Activated CD4-positive, alpha-beta T cell treated with anti-CD3 and anti-CD28 coated beads for 1 hour (primary cell): ENCODE measurements around the gene TLE5.

Source experiments
- DNase-seq: peaks from one replicate; pipeline ENCODE4 v3.0.0-alpha.2; 2020

The TLE5 gene, protein sequence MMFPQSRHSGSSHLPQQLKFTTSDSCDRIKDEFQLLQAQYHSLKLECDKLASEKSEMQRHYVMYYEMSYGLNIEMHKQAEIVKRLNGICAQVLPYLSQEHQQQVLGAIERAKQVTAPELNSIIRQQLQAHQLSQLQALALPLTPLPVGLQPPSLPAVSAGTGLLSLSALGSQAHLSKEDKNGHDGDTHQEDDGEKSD

DNA sequence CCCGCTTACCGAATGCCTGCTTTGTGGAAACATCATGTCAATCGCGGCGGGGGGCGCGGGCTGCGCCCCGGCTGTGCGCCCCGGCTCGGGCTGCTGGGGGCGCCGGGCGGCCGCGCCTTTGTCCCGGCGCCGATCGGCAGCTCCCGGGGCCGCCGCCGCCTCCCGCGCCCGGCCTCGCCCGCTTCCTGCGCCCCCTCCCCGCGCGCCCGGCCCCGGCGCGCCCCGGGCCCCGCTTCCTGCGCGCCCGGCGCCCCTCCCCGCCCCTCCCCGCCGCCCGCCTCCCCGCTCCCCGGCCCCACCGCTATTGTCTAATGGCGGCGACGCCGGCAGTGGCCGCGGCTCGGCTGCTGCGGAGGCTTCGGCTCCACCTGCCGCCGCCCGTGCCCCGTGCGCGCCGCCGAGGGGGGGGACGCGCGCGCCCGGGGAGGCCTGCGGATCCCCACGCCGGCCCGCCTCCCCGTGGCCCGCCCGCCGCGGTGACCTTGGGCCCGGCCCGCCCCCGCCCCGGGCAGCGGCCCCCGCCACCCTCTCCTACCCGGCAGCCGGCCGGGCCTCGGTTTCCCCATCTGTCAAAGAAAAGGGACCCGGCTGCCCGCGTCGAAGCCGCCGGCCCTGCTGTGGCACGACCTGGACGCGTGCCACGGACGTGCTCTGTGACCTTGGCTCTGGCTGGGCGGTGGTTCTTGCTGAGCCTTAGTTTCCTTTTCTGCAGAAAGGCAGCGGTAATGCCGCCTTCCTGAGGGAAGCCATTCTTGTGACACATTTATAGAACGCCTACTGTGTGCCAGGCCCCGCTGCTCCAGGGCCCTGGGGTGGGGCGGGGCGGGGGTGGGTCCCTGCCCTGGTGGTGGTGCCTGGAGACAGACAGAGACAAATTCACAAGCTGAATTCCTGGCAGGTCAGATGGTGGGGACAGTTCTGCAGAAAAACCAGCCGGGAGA, at the start of gene TLE5:
TLE5 (minus strand) TSS at position 331 of the 941 bp plus-strand sequence; CDS start at position 36, 295 bp downstream.
- peak; percentile 66 for DNase-seq

DNA sequence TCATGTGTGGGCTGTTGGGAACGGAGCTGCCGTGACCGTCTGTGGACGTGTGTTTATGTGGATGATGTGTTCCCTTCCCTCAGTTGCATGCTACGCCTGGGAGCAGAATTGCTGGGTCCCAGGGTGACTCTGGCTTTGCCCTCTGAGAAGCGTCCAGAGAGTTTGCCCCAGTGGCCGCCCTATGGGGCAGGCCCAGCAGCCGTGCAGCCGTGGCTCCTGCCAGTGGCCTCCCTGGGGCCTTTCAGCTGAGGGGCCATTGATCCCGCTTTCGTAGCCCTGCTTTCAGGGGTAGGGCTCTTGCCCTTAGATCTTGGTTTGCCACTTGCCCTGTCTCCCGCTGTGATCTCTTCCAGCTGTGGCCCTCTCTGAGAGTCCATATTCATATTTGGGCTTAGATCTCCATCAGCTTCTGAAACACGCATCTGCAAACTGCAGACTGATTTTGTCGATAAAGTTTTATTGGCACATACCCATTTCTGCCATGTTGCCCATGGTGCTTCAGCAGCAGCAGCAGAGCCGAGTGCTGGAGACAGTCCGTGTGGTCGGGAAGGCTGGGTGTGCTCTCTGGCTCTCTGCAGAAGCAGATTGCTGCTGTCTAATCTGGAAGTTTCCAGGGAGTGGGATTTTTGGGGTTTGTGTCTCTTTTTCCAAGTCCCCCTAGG, 49.4 kb upstream of the TLE5 start:
- DNase-seq: no peak

DNA sequence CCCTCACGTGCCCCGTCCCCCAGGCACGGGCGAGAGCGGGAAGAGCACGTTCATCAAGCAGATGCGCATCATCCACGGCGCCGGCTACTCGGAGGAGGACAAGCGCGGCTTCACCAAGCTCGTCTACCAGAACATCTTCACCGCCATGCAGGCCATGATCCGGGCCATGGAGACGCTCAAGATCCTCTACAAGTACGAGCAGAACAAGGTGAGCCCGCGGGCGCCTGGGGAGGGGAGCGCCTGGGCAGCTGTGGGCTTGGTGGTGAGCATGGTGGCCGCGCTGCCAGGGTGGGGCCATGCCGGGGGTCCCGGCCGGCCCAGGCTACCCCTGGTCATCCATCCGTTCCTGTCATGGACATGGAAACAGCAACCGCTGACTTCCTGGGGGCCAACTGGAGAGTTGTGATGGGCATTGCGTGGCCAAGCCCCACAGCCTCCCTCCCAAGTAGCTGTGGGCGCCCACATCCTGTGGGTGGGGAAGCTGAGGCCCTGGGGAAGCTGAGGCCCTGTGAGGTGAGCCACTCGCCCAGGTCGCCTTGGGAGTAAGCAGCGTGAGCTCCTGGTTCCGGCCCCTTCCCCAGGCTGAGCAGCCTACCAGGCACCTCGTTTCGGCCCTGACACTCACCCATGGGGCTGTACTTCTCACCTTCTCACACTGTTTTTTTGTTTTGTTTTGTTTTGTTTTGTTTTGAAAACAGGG, 48.0 kb upstream of the TLE5 start:
- no peak for DNase-seq

DNA sequence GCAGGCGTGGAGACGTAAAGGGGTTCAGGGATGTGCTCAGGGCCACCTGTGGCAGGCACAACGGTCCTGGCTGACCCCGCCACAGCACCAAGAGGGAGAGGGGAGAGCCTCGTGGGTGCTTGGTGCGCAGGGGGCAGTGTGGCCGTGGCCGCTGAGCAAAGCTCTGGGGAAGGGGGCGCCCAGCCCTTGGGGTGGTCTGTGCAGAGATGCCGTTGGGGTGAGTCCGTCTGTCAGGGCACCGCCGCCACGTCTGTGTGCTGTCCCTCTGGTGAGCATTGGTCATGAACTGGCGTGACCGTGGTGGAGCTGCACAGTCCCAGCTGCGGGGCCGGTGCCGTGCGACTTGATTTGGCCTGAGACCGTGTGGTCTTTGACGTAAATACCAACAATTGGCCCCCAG, 47.2 kb upstream of the TLE5 start:
- DNase-seq: no peak

DNA sequence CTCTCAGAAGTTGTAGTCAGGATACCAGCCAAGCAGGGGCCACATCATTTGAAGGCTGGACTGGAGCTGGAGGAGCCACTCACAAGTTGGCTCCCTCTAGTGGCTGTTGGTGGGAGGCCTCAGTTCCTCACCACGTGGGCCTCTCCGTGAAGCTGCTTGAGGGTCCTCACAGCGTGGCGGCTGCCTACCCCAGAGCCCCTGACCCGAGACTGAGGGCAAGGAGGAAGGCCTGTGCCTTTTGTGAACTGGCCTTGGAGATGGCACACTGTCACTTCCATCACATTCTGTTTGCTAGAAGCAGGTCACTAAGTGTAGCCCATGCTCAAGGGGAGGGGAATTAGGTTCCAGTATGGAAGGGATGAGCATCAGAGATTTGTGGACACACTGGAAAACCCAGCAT, 46.5 kb upstream of the TLE5 start:
- DNase-seq: peak; percentile 58

DNA sequence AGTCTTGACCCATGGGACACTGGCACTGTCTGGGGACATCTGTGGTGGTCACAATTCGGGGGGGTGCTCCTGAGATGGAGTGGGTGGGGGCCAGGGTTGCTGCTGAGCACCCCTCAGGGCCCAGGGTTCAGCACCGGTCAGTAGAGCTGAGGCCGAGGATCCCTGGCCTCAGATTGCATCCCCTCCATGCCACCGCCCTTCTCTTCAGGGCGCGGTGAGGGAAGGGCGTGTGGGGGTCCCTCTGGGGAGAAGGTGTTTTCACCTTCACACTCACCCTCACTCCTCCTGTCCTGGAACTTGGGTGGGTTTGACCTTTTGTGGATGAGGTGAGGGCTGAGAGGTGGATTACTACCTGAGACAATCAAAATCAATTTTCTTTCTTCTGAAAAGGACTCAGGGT, 45.4 kb upstream of the TLE5 start:
- DNase-seq: no peak

DNA sequence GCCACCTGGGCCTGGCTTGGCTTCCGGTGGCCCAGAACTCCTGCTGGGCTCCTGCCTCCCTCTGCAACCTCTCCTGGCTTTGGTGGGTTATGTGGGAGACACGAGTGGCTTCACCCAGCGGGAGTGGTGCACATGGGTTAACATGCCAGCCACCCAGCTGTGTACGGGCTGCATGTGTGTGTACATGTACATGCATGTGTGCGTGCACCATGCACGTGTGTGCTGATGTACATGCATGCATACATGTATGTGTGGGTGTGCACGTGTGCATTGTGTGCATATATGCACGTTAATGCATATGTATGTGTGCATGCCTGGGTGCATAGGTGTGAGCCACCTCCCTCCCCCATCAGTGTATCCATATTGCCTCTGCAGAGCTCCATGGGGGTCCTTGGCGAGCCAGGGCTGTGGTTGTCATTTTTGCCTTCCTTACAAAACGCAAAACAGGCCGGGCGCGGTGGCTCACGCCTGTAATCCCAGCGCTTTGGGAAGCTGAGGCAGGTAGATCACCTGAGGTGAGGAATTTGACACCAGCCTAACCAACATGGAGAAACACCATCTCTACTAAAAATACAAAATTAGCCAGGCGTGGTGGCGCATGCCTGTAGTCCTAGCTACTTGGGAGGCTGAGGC, 44.3 kb upstream of the TLE5 start:
- DNase-seq: no peak

GRCh38 chr19:3105641-3106508, 43.6 kb upstream of the TLE5 start:
- no peak for DNase-seq

- no peak for DNase-seq
Measured at GRCh38 chr19:3104708-3104983, 42.4 kb upstream of the TLE5 start.

GRCh38 chr19:3102239-3103140, 40.2 kb upstream of the TLE5 start:
- no peak for DNase-seq

GRCh38 chr19:3100747-3101730, 38.7 kb upstream of the TLE5 start:
- no peak for DNase-seq

DNA sequence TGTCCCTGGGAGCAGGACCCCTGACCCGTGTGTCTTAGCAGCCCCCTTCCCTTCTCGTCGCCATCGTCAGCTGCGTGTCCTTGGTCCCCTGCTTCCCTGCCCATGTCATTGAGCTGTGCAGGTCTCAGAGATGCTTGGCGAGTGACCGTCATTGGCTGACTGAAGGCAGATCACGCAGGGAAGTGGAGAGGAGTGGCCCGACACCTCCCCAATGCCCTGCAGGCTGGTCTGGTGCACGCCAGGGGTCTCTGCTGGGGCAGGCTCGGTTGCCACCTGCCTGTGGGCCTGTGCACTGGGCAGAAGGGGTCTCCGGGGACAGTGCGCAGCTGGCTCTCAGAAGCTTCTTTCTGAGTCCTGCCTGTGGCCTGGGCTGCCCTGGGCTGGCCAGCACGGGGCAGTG, 38.0 kb upstream of the TLE5 start:
- DNase-seq: no peak

DNA sequence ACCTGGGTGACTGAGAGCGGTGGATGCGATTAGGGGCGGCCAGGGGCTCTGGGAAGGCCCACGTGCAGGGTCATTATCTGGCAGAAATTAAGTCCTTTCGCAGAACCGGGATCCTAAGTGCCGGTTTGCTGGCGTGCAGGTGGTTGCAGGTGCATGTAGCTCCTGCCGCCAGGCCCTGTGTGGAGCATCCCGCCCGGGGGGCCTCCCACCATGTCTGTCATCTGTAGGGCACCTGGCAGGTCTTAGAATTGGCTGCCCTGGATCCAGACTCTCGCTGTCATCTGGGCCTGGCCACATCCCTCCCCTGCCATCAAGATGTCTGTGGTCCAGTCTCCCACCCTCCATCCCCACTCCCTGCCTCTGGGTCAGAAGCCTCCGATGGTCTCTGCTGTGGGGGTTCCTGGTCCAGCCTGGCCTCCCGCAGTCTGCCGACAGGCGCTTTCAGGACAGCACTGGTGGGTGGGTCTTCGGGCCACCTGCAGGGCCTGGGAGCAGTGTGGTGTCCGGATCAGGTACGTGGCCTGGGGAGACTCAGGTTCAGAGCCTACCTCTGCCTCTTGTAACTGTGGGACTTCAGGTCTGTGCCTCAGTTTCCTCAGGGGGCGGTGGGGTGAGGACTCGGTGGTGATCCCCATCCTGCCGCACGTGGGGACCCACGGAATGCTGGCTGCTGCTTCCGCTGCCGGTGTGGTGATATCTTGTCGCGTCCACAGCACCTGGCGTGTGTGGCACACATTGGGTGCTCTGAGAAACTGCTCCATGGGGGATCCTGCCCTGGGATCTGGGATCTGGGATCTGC, 37.3 kb upstream of the TLE5 start:
- no peak for DNase-seq

DNA sequence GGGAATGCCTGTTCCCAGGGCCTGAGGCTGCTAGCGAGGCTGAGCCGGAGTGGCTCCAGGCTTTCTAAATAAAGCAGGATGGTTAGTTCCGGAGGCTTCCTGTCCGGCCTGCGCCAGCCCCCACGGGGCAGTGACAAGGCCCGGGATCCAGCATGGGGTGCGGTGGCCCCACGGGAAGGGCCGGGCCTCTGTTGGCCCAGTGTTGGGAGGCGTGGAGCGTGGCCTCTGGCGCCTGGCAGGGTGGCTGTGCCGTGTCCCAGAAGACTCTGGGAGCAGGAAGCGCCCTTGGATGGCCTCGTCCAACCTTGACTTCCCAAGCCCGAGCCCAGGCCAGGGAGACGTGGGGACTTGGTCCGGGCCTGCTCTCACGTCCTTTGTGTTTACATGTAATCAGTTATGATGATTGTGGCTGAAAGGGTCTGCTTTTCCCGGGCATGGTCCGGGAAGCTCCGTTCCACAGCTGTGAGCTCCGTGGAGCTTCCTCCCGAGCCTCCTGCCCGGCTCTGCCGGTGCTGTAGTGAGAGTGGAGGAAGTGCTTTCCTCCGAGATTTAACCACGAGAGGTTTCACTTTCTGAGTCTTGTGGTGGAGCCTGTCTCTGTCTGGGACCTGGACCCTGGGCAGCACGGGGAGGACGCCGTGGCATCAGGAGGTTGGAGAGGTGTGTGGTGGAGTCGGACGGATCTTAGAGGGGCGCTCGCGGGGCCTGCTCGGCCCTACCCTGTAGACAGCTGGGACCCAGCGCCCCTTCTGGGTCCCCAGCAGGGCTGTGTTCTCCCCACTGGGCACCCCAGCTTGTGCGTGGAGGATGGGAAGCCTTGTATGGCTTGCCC, 36.4 kb upstream of the TLE5 start:
- no peak for DNase-seq

DNA sequence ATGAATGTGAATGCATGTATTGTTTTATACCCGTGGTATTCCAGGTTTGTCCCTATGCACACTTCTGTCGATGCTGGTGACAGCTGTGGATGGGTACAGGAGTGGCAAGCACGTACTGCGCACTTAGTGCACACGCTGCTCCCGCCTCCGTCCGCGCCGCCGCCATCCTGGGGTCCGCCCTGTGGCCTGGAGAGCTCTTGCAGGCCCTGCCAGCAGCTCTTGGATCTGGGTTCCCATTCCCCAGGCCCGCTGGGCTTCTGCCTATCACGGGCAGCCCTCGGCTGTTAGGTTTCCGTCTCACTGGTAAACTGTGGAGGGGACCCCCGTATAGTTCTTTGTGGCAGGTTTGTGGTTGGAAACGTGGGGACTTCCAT, 35.8 kb upstream of the TLE5 start:
- DNase-seq: no peak

DNA sequence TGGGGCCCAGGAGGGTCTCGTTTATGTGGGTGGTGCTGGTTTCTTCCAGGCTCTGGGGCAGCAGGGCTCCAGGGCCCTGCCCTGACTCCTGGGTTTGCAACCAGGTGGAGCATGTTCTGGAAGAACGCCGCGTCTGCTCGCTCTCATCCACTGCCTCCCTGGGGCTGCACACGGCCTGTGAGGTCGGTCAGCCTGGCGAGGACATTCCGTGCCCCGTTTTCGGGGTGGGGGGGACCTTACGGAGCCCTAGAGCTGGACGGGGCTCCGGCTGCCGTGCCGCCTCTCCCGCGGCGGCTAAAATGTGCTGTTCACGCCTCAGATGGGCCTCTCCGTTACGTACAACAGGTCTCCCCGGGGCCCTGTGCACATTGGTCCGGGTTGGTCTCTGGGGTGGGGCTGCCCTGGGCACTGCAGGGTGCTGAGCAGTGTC, 35.2 kb upstream of the TLE5 start:
- DNase-seq: no peak

DNA sequence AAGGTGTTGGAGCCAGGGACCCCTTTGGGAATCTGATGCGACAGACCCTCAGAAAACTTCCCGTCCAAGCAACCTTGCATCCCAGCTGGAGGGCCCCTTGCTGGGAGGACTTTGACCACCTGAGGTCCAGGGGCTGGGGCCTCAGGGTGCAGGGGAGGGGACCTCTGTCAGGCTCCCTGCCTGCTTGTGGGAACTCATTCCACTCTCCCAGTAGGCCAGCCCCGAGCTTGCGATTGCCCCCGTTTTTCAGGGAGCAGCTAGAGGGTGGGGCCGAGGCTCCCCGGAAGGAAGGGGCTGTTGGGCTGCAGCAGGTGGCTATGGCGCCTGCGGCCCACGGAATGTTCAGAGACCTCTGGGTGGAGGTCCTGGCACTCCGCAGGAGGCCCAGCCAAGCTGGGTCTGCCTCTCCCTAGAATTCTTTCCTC, 34.6 kb upstream of the TLE5 start:
- no peak for DNase-seq
